AG10803 (cell line): ENCODE results near the gene CMTR2.

Experiments
- DNase-seq: peaks from one replicate; pipeline ENCODE4 v3.0.0; 2010; ENCODE audit warnings: low read depth
- H3K4me3 ChIP-seq: 2 replicates; pipeline ENCODE4 v1.5.1; 2011; ENCODE audit warnings: mild to moderate bottlenecking, low read length, control low read depth
- CTCF ChIP-seq: conservative IDR thresholded peaks from 2 replicates; pipeline ENCODE4 v1.5.1; 2011; ENCODE audit warnings: mild to moderate bottlenecking, low read length, control low read depth, inconsistent platforms

CMTR2 gene

GRCh38 chr16:71276589-71277334 is 12.4 kb downstream of the CMTR2 start:
- no peak overlapping the region for H3K4me3 ChIP-seq
- no peak for TF ChIP-seq CTCF
- DNase-seq, result no peak

- no peak for DNase-seq
- no peak for TF ChIP-seq CTCF
- no peak overlapping the region for H3K4me3 ChIP-seq
Measured at GRCh38 chr16:71273384-71273783, 15.8 kb downstream of the CMTR2 start.

- H3K4me3 ChIP-seq, result no peak overlapping the region
- no peak for TF ChIP-seq CTCF
- DNase-seq, result no peak
Measured at GRCh38 chr16:71264299-71264698, 24.9 kb downstream of the CMTR2 start.

- TF ChIP-seq CTCF, result no peak
- no peak overlapping the region for H3K4me3 ChIP-seq
- no peak for DNase-seq
Measured at GRCh38 chr16:71263582-71263981, 25.6 kb downstream of the CMTR2 start.

GRCh38 chr16:71262391-71262790 is 26.8 kb downstream of the CMTR2 start:
- no peak overlapping the region for H3K4me3 ChIP-seq
- no peak for DNase-seq
- no peak for TF ChIP-seq CTCF

GRCh38 chr16:71260995-71261394 is 28.2 kb downstream of the CMTR2 start:
- TF ChIP-seq CTCF, result no peak
- no peak for DNase-seq
- no peak overlapping the region for H3K4me3 ChIP-seq

GRCh38 chr16:71259086-71259485 is 30.1 kb downstream of the CMTR2 start:
- no peak for TF ChIP-seq CTCF
- no peak for DNase-seq
- H3K4me3 ChIP-seq, result no peak overlapping the region
